ENCODE data around the gene CYP27C1. TPM values are rescaled to one million over a fixed set of nuclear protein-coding genes. Genes with fewer than 3 reads are reported as not detected.
"Not testable (repeated sequence)": the region's sequence is repeated elsewhere in the genome, so short reads cannot be mapped to it uniquely, and the experiment has no call there.

Gene CYP27C1
- total and polyA plus RNA-seq, 12 donors: 0.11 to 0.97 (median 0.22) TPM; not detected in 3

DNA sequence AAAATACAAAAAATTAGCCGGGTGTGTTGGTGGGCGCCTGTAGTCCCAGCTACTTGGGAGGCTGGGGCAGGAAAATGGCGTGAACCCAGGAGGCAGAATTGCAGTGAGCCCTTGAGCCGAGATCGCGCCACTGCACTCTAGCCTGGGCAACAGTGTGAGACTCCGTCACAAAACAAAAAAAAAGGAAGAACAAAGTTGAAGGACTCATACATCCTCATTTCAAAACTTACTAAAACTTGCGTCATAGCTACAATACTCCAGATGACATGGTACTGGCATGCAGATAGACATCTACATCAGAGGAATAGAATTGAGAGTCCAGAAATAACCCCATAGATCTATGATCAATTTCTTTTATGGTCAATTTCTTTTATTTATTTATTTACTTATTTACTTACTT is 13.6 kb upstream of the CYP27C1 start:
- peaks cover 3% of the 10 kb centered on the region for H3K27me3 ChIP-seq
- TF ChIP-seq POLR2A (IDR thresholded peaks at IDR 0.05): no peak
- no peak for TF ChIP-seq CTCF (IDR thresholded peaks at IDR 0.05)
- H3K36me3 ChIP-seq (replicated peaks in 1 of 2): no peaks in the 10 kb centered on the region
- no peak for DNase-seq
- H3K4me3 ChIP-seq: no peak overlapping the region
- H3K4me1 ChIP-seq (replicated peaks in 1 of 2): no peaks in the 10 kb centered on the region
- intact Hi-C loops (cut with DNase I): no loop called here
- no peaks in the 10 kb centered on the region for H3K9me3 ChIP-seq (replicated peaks in 1 of 3)
- 86 to 91% (median 91%) methylated on average over 8 of the region's 8 CpGs for WGBS, 4 donors
- H3K27ac ChIP-seq: no peak overlapping the region

GRCh38 chr2:127231130-127231865 is 11.2 kb upstream of the CYP27C1 start:
- no peaks in the 10 kb centered on the region for H3K9me3 ChIP-seq (replicated peaks in 1 of 3)
- peaks cover 3% of the 10 kb centered on the region for H3K27me3 ChIP-seq
- 83 to 85% (median 84%) methylated on average over 6 of the region's 6 CpGs for WGBS, 4 donors
- H3K36me3 ChIP-seq (replicated peaks in 1 of 2): no peaks in the 10 kb centered on the region
- no peak overlapping the region for H3K27ac ChIP-seq
- intact Hi-C loops (cut with DNase I): no loop called here
- no peak for DNase-seq
- H3K4me3 ChIP-seq: no peak overlapping the region
- no peaks in the 10 kb centered on the region for H3K4me1 ChIP-seq (replicated peaks in 1 of 2)
- TF ChIP-seq POLR2A (IDR thresholded peaks at IDR 0.05) (no peak), CTCF (IDR thresholded peaks at IDR 0.05) (no peak)

DNA sequence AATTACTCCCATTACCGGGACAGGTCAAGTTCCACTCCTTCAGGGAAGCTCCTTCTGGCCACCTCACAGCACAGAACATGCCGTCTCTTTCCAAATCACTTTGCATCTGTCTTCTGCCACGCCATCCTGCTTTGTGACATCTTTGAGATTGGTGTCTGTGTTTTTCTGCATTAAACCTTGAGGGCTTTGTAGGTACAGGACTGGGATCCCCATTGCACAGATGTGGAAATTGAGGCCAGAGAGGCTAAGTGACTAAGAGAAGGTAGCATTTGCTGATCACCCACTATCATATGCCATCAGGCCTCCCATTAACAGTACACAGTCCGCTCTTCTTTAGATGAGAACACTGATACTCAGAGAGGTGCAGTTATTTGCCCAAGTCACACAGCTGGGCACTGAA is 9.5 kb upstream of the CYP27C1 start:
- Histone ChIP-seq H3K4me3 (no peak overlapping the region), H3K36me3 (replicated peaks in 1 of 2) (no peaks in the 10 kb centered on the region), H3K4me1 (replicated peaks in 1 of 2) (no peaks in the 10 kb centered on the region), H3K27ac (no peak overlapping the region), H3K9me3 (replicated peaks in 1 of 3) (no peaks in the 10 kb centered on the region), H3K27me3 (peaks cover 3% of the 10 kb centered on the region)
- WGBS, 4 donors: 92 to 95% (median 93%) methylated on average over 4 of the region's 4 CpGs
- intact Hi-C loops (cut with DNase I): no loop called here
- TF ChIP-seq POLR2A (IDR thresholded peaks at IDR 0.05) (no peak), CTCF (IDR thresholded peaks at IDR 0.05) (no peak)
- no peak for DNase-seq

DNA sequence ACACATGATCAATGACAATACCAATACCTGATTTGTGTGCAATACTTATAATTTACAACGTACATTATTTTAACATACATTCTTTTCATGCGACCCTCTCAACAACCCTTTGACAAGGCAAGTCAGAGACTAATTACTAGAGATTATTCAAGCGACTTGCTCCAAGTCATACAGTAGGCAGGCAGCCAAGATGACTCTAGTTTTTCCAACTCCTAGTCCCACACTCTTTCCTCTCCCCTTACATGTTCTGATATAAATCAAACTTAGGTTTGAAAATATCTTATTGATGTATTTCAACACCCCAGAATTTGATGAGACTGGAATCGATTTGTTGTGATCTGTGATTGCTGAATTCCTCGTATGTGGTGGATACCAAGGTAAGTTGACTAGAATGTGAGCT is 8.0 kb upstream of the CYP27C1 start:
- no peak for TF ChIP-seq CTCF (IDR thresholded peaks at IDR 0.05)
- TF ChIP-seq POLR2A (IDR thresholded peaks at IDR 0.05): no peak
- Histone ChIP-seq H3K27ac (no peak overlapping the region), H3K9me3 (replicated peaks in 1 of 3) (no peaks in the 10 kb centered on the region), H3K27me3 (peaks cover 3% of the 10 kb centered on the region), H3K4me1 (replicated peaks in 1 of 2) (no peaks in the 10 kb centered on the region), H3K4me3 (no peak overlapping the region), H3K36me3 (replicated peaks in 1 of 2) (no peaks in the 10 kb centered on the region)
- no peak for DNase-seq
- intact Hi-C loops (cut with DNase I): no loop called here
- 65 to 76% (median 69%) methylated on average over 5 of the region's 5 CpGs for WGBS, 4 donors

- peaks cover 10% of the 10 kb centered on the region for H3K27me3 ChIP-seq
- intact Hi-C loops (cut with DNase I); H3K27ac ChIP-seq; H3K9me3 ChIP-seq (replicated peaks in 1 of 3); H3K36me3 ChIP-seq (replicated peaks in 1 of 2); H3K4me1 ChIP-seq (replicated peaks in 1 of 2); DNase-seq; H3K4me3 ChIP-seq: not testable (repeated sequence)
- WGBS, 4 donors: 86 to 93% (median 92%) methylated on average over 5 of the region's 5 CpGs
Observed at GRCh38 chr2:127227264-127227660, 7.2 kb upstream of the CYP27C1 start.

All from adrenal gland (tissue), 12 donors.